PC-3 (cell line): Measurements from ENCODE around the gene HTN1.

Source experiments
- CTCF ChIP-seq: fragments of 300-600 bp; sonication (generic); conservative IDR thresholded peaks from 2 replicates; pipeline ENCODE4 v1.5.1; 2017; ENCODE audit warnings: antibody characterized with exemption, low read depth, mild to moderate bottlenecking, low read length
- EZH2 ChIP-seq: fragments of 300-600 bp; sonication (generic); IDR thresholded peaks from one replicate; pipeline ENCODE4 v1.6.1; 2017; ENCODE audit warnings: antibody characterized with exemption, mild to moderate bottlenecking, low read length; ENCODE audit not compliant: unreplicated experiment
- EZH2phosphoT487 ChIP-seq: fragments of 300-600 bp; sonication (generic); IDR thresholded peaks from 2 replicates; pipeline ENCODE4 v1.6.1; 2018; ENCODE audit warnings: mild to moderate bottlenecking, antibody characterized with exemption, low read length, borderline replicate concordance

DNA sequence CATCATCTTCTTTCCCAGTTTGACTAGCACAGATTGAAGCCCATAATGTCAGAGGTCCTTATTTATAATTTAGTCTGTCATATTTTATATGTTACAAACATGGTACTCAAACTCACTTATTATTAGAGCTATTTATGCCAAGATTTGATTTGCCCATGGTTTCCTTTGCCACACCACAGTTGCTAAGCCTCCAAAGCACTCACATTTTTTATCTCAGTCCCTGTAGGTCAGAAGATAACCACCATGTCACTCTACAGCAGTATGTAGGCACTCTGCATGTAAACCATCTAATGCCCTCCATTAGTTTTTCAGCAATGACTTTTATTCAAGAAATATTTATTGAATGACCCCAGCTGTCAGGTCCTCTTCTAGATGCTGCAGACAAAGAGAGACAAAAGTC lies 47.7 kb upstream of the HTN1 start:
- TF ChIP-seq EZH2 (no peak), CTCF (no peak), EZH2phosphoT487 (no peak)
